SKM-1 (cell line): ENCODE measurements around the gene ANKRD12.
A peak's percentile ranks its signal among the peaks of the same experiment; 100 is the strongest.

ENCODE experiments used
- DNase-seq: peaks from one replicate; lab custom pipeline; 2025; ENCODE audit not compliant: unreplicated experiment; lab: John Stamatoyannopoulos, UW

ANKRD12 gene

DNA sequence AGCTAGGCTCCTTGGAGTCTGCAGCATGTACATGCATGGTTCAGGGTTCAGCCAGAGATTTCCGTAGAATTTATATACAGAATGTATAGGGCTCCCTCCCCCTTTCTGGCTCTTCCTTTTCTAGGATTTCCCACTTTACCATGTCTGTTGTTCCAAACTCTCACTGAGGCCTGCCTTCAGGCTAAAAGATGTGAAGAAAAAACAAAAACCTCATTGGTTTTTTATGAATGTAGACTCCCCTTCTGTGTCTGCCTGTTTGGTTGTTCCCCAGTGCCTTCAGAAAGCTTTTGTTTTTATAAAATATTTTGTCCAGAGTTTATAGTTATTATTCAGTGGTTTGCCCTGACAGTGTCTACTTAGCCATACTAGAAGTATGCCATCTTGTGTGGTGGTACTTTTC is 30.5 kb upstream of the ANKRD12 start:
- no peak for DNase-seq

DNA sequence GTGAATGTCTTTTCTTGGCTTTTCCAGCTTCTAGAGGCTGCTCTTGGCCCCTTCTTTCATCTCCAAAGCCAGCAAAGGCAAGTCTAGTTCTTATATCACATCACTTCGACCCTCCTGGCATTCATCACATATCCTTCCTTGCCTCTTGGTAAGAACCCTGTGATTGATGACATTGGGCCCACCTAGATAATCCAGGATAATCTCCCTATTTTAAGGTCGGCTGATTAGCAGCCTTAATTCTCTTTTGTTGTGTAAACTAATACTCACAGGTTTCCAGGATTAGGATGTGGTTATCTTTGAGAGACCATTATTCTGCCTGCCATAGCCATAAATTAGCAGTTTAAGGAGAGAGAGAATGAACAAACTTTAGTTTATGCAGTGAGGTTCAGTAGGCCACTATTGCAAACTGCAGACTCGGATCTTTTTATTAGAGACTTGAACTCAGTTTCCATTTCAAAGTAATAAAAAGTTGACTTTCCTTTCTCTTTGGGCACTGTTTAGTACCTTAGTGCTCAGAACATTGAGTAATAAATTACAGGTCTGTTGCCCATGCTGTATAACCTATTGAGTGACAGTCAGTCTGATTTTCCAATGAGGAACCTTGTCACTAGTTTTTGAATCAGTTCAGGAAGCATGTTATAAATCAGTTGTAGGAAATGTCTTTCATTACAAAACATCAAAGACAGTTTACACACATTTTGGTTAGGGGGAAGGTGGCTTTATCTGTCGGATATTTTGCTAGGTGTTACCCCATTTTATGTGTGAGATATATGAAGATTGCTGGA is 29.6 kb upstream of the ANKRD12 start:
- no peak for DNase-seq

DNA sequence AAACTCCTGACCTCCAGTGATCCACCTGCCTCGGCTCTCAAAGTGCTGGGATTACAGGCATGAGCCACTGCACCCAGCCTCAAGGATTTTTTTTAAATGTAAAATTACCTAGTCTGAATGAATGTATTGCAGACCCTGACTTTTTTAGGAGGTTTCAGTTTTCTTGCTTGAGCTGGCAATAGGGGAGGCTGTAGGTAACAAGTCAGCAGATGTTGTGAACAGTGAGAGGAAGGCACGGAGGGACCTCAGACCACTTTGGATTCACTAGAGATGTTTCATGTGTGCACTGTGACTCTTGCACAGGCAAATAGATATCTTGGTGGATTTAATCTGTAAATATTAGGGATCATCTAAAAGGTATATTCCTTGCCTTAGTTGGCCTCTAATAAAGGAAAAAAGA is 27.7 kb upstream of the ANKRD12 start:
- no peak for DNase-seq

DNA sequence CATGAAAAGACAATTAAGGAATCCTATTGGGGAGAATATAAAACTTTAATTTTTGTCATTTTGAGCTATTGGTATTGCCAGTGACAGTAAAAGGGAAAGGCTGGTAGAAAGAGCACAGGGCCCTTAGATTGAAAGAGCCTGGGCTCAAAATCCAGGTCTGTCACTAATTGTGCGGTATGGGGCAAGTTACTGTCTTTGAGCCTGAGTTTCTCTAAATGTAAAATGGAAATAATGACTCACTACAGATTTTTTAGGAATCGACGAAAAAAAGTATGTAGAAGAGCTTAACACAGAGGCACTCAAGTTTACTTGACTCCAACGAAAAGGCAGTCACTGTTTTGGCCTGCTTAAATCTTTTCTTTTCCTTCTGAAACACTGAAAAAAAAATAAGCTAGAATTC is 27.1 kb upstream of the ANKRD12 start:
- DNase-seq: no peak

GRCh38 chr18:9113468-9114149 is 23.0 kb upstream of the ANKRD12 start:
- no peak for DNase-seq

DNA sequence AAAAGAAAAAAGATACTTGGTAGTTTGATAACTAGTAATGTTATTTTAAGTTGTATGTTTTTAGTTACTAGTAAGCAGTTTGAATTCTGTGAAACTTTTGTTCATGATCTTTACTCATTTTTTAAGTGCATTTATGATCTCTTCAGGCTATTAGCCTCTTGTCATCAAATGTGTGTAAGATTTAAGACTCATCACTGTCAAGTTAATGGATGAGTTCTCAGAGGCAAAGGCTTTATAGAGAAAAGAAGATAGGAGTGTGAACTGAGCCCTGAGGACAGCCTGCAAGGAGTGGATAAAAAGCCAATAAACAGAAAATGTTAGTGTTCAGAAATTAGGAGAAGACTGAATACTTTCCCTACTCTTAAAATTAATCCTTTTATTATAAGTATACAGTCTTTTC is 20.6 kb upstream of the ANKRD12 start:
- DNase-seq: no peak

GRCh38 chr18:9117980-9118841 is 18.4 kb upstream of the ANKRD12 start:
- no peak for DNase-seq

DNA sequence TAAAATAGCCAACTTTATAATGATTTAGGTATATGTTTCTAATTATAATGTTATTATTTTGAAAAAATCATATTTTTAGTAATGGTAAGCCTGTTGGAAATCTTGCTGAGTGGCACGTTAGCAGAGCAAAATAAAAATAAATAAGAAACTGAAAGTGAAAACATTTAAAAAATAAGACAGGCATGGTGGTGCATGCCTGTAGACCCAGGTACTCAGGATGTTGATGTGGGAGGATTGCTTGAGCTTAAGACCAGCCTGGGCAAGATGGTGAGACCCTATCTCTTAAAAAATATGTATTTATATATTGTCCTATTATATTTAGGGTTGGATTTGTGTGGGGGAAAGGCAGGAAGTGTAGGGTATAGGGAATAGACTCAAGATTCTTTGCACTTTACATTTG is 15.8 kb upstream of the ANKRD12 start:
- no peak for DNase-seq

GRCh38 chr18:9123520-9123919 is 13.1 kb upstream of the ANKRD12 start:
- DNase-seq: no peak

DNA sequence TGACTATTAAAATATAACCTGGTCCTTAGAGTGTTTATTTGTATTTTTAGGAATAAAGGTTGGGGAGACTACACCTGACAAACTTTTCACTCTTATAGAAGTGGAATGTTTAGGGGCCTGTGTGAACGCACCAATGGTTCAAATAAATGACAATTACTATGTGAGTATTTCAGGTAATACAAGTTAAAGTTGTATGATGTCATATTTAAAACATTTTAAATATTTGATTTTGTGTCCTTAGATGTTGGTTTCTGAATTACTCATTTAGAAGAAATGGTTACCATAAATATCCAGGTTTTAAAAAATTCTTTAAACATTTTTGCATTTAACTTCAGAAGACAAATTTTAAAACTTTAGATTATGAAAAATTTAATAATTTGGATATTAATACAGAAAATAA is 11.8 kb upstream of the ANKRD12 start:
- DNase-seq: no peak

DNA sequence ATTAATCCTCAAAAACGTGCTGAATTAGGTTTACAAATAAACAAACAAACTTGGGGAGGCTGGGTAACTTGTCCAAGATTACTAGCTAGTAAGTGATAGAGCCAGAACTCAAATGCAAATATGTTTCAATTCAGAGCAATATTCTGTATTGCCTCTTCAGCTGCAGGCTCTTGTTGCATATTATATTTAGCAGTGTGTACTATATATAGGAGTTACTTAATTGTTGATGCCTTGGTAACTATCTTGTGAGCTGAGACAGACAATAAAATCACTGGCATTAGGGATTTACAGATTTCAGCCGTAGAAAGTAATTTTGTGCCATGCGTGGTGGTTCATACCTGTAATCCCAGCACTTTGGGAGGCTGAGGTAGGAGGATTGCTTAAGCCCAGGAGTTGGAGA is 10.2 kb upstream of the ANKRD12 start:
- DNase-seq: no peak

- DNase-seq: no peak
Measured at GRCh38 chr18:9130195-9130594, 6.4 kb upstream of the ANKRD12 start.

DNA sequence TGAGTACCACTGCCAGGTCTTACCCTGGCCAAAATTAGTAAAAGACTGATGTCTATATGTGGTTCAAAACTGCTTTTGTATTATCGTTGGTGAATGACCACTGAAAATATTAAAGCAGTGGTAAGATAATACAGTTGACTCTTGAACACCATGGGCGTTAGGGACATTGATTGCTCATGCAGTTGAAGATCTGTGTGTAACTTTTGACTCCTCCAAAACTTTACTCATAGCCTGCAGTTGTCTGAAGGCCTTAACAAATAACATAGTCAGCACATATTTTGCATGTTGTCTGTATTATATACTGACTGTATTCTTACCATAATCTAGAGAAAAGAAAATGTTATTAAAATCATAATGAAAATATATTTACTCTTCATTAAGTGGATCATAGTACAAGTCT is 5.8 kb upstream of the ANKRD12 start:
- no peak for DNase-seq

DNA sequence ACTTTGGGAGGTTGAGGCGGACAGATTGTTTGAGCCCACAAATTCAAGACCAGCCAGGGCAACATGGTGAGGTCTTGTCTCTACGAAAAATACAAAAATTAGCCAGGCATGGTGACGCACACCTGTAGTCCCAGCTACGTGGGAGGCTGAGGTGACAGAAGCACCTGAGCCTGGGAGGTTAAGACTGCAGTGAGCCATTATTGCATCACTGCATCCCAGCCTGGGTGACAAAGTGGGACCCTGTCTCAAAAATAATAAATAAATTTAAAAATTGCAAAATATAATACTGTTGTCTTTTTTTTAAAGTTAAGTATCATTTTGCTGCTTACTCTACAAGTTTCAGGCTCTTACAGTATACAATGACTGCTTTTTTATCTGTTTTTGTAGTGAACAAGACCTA is 4.0 kb upstream of the ANKRD12 start:
- DNase-seq: no peak

DNA sequence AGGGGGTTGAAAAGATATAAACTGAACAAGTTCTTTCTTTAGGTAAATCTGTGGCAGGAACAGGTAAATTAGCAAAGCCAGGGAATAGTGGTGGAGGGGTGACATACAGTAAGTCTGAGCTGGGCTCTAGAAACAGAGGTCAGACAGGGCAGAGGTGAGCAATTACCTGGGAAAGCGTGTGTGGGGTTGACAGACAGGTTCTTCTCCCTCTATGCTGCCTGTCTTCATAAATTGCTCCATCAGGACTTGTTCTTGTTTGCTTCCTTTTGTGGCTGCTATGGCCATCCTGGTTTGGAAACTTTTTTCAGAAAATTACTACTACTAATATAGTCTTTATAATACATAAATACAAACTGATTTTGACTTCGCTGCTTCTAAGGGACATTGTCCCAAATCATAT is 3.4 kb upstream of the ANKRD12 start:
- no peak for DNase-seq

DNA sequence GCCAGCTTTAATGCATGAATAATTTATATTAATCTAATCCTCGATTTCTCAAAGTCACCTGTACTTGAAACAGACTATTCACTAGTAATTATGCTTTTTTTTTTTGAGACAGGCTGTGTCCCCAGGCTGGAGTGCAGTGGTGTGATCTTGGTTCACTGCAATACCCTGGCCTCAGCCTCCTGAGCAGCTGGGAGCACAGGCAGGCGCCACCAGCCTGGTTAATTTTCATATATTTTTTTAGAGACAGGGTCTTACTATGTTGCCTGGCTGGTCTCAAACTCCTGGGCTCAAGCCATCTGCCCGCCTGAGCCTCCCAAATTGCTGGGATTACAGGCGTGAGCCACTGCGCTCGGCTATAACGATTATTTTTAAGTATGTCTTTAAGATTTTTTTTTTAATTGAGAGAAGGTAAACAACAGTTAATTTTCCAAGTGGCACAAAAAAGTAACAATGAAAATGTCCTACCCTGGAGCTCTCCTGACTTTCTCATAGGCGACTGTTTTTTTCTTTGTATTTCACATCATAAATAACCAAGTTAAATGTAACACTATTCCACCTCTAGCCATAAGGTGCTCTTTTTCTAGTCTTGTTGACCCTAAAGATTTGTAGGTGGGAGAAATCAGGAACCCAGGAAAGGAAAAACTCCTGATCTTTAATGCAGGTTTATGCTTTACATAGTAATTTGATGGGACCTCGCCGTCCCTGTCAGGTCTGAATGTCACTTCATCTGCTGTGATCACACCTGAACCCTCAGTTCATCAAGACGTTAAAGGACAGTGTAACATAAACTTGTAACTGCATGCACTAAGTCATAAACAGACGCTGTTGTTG is 1.3 kb upstream of the ANKRD12 start:
- no peak for DNase-seq

- DNase-seq: no peak
Measured at GRCh38 chr18:9135912-9136314, 668 bp upstream of the ANKRD12 start.

DNA sequence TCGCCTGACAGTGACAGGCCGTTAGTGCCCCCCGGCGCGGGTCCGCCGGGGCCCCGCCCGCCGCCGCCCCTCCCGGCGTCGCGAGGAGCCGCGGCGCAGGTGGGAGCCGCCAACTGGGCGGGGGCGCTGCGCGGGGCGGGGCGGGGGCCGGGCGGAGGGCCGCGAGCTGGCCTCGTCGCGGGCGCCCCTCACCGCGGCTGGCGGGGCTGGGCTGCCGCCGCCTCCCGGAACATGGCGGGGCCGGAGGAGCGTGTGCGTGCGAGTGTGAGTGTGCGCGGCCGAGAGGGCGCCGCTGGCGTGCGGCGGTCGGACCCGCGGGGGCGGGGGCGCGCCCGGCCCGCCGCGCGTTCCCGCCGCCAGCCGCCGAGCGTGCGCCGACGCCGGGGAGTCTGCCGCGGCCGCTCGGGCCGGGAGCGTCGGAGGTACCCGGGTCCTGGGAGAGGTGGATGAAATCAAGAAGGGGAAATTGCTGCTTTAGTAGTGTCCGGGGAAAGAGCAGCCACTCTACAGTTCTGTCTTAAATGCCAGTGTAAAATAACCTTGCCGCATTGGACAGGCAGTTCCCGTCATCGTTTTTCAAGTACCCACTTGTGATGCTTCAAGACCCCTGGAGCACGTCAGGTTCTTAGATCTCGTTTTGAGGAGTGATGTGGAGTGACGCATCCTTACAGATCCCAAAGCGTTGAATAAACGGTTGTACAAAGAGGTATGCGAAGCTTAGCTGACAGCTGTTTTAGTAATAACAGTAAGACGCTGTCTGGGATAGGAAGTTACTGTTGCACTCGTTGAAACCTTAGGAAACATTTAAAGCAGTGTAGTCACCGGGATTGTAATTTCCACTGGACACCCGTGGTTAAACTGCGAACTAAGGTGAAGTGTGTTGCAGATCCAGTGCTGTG is 836 bp downstream of the ANKRD12 start:
- DNase-seq: peak; percentile 27

GRCh38 chr18:9139400-9140039 is 2.9 kb downstream of the ANKRD12 start:
- DNase-seq: no peak
